Measurements from ENCODE around the gene SCGB1A1.
"Not testable (repeated sequence)": the region's sequence is repeated elsewhere in the genome, so short reads cannot be mapped to it uniquely, and the experiment has no call there.

Gene SCGB1A1

DNA sequence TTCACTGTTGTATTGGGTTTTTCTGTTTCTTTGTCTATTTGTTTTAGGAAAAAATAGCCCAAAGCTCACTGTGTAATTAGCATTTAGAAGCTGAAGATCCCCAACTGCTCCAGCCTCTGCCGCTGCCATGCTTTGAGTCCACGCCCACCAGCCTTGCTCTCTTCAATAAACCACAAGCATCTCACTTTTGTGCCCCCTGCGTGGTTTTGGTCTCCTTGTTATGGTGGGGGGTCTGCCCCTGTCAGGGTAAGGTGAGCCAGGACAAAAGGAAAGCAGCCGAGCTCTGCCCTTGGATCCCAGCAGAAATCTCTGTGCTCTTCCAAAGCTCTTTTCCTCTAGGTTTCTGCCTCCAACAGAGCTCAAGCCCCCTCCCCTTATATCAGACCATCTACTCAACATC, 4.2 kb downstream of the SCGB1A1 start:
- no peak for DNase-seq

GRCh38 chr11:62427630-62428233, 8.9 kb downstream of the SCGB1A1 start:
- DNase-seq: no peak

DNA sequence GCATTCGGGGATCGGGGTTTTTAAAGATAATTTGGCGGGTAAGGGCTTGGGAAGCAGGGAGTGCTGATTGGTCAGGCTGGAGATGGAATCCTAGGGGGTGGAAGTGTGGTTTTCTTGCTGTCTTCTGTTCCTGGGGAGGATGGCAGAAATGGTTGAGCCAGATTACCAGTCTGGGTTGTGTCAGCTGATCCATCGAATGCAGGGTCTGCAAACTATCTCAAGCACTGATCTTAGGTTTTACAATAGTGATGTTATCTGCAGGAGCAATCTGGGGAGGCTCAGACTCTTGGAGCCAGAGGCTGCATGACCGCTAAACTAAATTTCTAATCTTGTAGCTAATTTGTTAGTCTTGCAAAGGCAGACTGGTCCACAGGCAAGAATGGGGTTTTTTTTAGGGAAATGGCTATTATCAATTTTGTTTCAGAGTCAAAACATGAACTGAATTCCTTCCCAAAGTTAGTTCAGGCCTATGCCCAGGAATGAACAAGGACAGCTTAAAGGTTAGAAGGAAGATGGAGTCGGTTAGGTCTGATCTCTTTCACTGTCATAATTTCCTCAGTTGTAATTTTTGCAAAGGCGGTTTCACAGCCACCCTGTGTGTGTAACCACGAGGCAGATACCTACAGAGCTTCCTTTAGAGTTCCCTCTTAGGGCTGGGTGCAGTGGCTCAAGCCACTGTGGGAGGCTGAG, 10.2 kb downstream of the SCGB1A1 start:
- no peak for DNase-seq

- DNase-seq: no peak
Measured at GRCh38 chr11:62430425-62430824, 11.6 kb downstream of the SCGB1A1 start.

DNA sequence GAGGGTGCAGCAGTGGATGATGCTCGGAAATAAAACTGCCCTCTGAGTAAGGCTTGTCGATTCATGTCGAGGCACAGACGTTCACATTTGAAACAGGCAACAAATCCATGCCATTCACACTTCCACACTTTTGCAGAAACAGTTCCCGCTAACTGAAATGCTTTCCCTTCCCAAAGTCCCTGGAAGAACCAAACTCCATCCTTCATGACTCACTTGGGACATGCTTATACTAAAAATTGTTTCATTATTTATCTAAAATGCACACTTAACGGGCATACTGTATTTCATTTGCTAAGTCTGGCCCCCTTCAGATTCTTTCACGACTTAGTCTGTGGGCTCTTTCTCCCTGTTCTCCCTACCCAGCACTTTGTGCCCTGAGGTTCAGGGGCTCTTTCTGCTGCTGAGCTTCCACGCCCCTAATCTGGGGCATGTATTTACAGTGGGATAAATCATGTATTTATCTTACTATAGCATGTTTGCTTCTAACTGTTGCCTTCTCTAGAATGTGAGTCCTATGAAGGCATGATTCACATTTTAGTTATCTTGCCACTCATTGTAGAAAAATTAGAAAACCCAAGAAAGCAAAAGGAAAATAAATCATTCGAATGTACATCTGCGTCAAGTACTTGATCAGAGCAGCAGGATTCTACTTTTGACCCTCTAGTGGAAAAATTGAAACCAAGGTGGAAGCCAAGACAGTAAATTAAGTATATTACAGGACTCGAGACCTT, 12.5 kb downstream of the SCGB1A1 start:
- DNase-seq: no peak

- no peak for DNase-seq
Measured at GRCh38 chr11:62432695-62433094, 13.9 kb downstream of the SCGB1A1 start.

DNA sequence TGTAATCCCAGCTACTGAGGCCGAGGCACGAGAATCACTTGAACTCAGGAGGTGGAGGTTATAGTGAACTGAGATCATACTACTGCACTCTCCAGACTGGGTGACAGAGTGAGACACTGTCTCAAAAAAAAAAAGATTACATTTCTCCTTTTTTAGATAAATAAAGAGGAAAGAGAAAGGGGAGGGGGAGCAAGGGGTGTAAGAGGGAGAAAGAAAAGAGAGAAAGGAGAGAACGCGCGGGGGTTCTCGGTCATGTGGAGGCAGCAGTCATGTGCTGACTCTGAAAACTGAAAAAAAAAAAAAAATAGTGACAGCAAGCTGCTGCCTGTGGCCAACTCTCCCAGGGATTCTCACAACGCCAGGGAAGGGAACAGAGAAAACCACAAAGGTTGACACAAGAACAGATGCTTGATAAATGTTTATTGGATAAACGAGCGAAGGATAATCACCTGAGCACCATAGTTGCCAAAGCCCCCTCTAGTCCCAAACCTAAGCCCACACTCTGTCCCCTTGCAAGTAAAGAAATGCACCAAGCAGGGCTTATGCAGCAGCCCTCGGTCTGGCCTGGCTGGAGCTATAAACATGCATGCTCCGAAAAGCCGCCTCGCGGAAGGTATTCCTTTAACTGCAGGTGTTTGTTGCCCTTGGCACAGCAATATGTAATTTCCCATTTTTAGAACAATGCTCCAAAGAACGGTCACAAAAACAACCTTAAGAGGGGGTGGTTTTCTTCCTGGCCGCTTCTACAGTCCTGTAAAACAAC, 14.5 kb downstream of the SCGB1A1 start:
- DNase-seq: no peak

GRCh38 chr11:62433904-62434276, 15.1 kb downstream of the SCGB1A1 start:
- DNase-seq: no peak

- DNase-seq: no peak
Measured at GRCh38 chr11:62435846-62436660, 17.2 kb downstream of the SCGB1A1 start.

DNA sequence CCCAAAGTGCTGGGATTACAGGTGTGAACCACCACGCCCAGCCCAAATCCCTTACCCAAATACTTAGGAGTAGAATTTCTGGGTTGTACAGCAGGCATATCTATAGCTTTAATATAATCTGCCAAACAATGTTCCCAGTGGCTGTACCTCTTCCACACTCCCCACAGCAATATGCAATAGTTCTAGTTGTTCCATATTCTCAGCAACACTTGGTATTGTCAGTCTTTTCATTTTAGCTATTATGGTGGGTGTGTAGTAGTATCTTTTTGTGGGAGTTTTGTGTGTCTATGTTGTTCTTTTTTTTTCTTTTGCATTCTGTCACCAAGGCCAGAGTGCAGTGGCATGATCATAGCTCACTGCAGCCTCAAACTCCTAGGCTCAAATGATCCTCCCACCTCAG, 18.8 kb downstream of the SCGB1A1 start:
- DNase-seq: no peak

DNA sequence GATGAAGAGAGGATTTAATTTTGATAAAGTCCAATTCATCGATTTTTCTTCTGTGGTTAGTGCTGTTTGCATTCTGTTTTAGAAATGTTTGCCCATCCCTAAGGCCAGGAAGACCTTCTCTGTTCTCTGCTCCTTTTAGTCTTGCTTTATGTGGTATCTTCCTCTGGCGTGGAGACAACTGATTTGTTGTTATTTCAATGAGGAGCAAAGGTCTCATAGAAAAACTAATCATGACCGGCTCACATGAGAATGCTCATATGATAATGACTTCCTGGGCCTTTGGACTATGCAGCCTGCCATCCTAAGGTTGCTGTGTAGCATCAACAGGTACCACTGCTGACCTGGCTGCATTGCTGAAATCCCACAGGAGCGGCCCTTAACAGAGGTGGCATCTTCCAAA, 19.8 kb downstream of the SCGB1A1 start:
- DNase-seq: peak; percentile 62

GRCh38 chr11:62439785-62440602, 21.2 kb downstream of the SCGB1A1 start:
- DNase-seq: no peak

DNA sequence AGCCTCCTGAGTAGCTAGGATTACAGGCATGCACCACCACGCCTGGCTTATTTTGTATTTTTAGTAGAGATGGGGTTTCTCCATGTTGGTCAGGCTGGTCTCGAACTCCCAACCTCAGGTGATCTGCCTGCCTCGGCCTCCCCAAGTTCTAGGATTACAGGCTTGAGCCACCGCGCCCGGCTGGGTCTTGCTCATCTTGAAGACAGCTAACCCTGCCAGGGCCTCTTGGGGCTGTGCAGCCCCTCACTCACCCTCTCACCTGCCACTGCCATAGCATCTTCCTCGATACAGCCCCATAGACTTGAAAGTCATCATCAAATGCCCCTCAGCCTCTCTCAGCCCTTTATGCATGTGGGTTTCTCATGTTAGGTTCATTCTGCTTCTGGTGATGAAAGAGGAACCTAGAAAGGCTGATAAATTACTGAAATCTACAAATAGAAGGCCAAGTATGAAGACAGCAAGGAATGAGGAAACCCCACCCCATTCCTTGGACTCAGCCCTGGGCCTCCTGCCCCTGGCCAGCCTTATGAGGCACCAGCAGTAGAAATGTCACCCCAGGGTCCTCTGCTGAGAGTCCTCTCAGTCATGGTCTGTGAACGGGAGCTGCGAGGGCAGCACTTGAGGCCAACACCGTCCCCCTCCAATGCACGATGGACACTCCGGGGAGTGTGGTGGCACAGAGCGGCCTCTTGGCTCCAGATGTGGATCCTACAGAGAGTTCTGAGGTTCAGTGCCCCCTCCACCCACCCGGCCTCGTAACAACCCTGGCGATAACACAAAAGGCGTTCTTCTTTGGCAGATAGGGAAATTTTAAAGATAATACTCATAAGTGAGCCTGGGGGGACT, 24.8 kb downstream of the SCGB1A1 start:
- DNase-seq: no peak

DNA sequence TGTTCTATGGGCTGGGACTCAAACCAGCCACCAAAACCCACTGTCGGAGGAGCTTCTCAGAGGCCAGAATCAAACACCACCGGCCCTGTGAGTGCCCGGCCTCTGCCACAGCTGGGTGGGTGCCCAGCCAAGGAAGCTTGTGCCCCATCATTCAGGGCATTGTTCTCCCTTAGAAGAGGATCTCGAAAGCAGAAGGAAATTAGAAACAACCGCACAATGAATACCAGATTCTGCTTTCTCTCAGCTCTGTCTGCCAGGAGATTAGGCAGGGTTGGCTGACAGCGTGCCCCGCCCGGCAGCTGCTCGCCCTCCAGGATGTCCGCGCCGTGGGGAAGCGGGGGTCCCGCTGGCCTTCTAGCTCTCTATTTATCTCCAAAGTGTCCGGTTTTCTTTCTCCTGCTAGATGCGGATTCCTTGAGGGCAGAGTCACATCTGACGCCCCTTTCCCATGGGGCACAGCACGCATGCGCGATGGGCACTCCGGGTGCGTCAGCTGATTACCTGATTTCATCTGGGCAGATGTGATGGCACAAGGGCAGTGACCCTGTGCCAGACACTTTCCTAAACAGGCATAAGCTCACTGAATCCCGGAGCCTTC, 25.5 kb downstream of the SCGB1A1 start:
- DNase-seq: peak; percentile 92

GRCh38 chr11:62444835-62445234, 26.0 kb downstream of the SCGB1A1 start:
- DNase-seq: peak; percentile 60

- no peak for DNase-seq
Measured at GRCh38 chr11:62445314-62445740, 26.5 kb downstream of the SCGB1A1 start.

GRCh38 chr11:62446091-62446490, 27.3 kb downstream of the SCGB1A1 start:
- DNase-seq: no peak

GRCh38 chr11:62449451-62449851, 30.6 kb downstream of the SCGB1A1 start:
- no peak for DNase-seq

GRCh38 chr11:62449912-62450311, 31.1 kb downstream of the SCGB1A1 start:
- DNase-seq: not testable (repeated sequence)

- no peak for DNase-seq
Measured at GRCh38 chr11:62450543-62451240, 31.9 kb downstream of the SCGB1A1 start.
